ENCODE results near the gene PSMC5. TPM values are rescaled to one million over a fixed set of nuclear protein-coding genes. Genes with fewer than 3 reads are reported as not detected.
A peak's percentile ranks its signal among the peaks of the same experiment; 100 is the strongest.

PSMC5 gene
- total and polyA plus RNA-seq, 4 donors, result 51.0 to 87.4 (median 72.2) TPM

DNA sequence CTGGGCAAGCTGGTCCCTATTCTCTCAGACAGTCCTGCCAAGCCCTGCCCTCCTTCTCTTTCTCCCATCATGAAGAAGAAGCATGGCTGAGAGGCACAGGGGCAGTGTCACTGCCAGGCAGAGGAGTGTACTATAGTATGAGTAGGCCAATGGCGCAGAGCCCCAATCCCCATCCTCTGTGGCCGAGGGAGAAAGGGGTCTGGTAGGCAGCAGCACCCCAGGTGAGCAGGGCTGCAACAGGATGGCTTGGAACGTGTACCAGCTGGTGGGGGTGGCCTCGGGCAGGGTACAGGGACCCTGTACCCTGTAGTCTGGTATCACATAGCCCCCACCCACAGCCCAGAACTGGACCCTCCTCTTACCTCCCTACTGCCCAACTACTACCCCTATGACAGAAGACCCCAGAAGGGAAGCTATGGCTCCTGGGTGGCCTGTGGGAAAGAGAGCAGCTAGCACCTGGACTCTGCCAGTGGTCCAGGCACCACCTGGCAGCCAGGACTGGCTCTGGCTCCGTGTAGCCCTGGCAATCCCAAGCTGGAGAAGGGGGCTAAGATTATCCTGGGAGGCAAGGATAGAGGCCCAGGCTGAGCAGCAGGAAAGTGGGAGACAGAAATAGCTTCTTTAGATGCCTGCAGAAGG lies 10.8 kb downstream of the PSMC5 start:
- no peak for DNase-seq (ENCODE audit: low spot score)

More for the DNA sequence above, 10.8 kb downstream of the PSMC5 start:
- 74% methylated on average over 5 of the region's 5 CpGs for WGBS
- Histone ChIP-seq H3K27me3 (ENCODE audit: control insufficient read depth in 4 of 4, insufficient read depth in 4 of 4, low read length in 3 of 4) (no peaks in the 10 kb centered on the region), H3K9me3 (ENCODE audit: control insufficient read depth in 4 of 4, low read length in 3 of 4) (no peaks in the 10 kb centered on the region), H3K36me3 (ENCODE audit: control insufficient read depth in 4 of 4, insufficient read depth in 3 of 4, low read depth in 1 of 4, low read length in 3 of 4) (peaks cover 10 to 30% (median 24%) of the 10 kb centered on the region in 4 donors), H3K27ac (ENCODE audit: low read depth in 1 of 2, low read length in 2 of 2) (peak overlapping the region; percentile 48 to 58), H3K4me1 (ENCODE audit: control insufficient read depth in 4 of 4, insufficient read depth in 4 of 4, low read length in 3 of 4) (peaks cover 26 to 48% (median 40%) of the 10 kb centered on the region in 4 donors), H3K4me3 (ENCODE audit: low read depth in 1 of 3, low read length in 3 of 3) (no peak overlapping the region), H3K9ac (ENCODE audit: low read depth in 1 of 2, low read length in 2 of 2) (peak overlapping the region in 1 of 2 donors; percentile 25)
- no peak for TF ChIP-seq NR2F2 (IDR thresholded peaks at IDR 0.05)
- no peak for TF ChIP-seq YY1 (IDR thresholded peaks at IDR 0.05)
- TF ChIP-seq ZBTB33 (IDR thresholded peaks at IDR 0.05), result no peak
- TF ChIP-seq JUND (IDR thresholded peaks at IDR 0.05), result no peak
- TF ChIP-seq, protein P1, sequence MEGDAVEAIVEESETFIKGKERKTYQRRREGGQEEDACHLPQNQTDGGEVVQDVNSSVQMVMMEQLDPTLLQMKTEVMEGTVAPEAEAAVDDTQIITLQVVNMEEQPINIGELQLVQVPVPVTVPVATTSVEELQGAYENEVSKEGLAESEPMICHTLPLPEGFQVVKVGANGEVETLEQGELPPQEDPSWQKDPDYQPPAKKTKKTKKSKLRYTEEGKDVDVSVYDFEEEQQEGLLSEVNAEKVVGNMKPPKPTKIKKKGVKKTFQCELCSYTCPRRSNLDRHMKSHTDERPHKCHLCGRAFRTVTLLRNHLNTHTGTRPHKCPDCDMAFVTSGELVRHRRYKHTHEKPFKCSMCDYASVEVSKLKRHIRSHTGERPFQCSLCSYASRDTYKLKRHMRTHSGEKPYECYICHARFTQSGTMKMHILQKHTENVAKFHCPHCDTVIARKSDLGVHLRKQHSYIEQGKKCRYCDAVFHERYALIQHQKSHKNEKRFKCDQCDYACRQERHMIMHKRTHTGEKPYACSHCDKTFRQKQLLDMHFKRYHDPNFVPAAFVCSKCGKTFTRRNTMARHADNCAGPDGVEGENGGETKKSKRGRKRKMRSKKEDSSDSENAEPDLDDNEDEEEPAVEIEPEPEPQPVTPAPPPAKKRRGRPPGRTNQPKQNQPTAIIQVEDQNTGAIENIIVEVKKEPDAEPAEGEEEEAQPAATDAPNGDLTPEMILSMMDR (IDR thresholded peaks at IDR 0.05; ENCODE audit: low read depth, low read length, missing input control), result no peak
- TF ChIP-seq REST (IDR thresholded peaks at IDR 0.05), result no peak
- TF ChIP-seq RAD21 (IDR thresholded peaks at IDR 0.05), result no peak
- TF ChIP-seq HNF4A (conservative IDR thresholded peaks at IDR 0.05), result no peak
- TF ChIP-seq MAX (IDR thresholded peaks at IDR 0.05), result no peak
- TF ChIP-seq RXRA (IDR thresholded peaks at IDR 0.05), result no peak
- no peak for TF ChIP-seq GABPA (IDR thresholded peaks at IDR 0.05 in 1 of 2, conservative IDR thresholded peaks at IDR 0.05 in 1 of 2)
- no peak for TF ChIP-seq TAF1 (conservative IDR thresholded peaks at IDR 0.05)
- no peak for TF ChIP-seq FOXA1 (IDR thresholded peaks at IDR 0.05)
- TF ChIP-seq FOXA2 (IDR thresholded peaks at IDR 0.05), result no peak
- no peak for TF ChIP-seq SP1 (IDR thresholded peaks at IDR 0.05)
- no peak for TF ChIP-seq EGR1 (IDR thresholded peaks at IDR 0.05; ENCODE audit: low read depth in 2 of 2)
- no peak for TF ChIP-seq HNF4G (IDR thresholded peaks at IDR 0.05)
- TF ChIP-seq ATF3 (IDR thresholded peaks at IDR 0.05), result no peak
